ENCODE results near the gene MAPKAP1.

Gene MAPKAP1

GRCh38 chr9:125672876-125673275 lies 34.1 kb downstream of the MAPKAP1 start:
- FAIRE-seq: no peak

DNA sequence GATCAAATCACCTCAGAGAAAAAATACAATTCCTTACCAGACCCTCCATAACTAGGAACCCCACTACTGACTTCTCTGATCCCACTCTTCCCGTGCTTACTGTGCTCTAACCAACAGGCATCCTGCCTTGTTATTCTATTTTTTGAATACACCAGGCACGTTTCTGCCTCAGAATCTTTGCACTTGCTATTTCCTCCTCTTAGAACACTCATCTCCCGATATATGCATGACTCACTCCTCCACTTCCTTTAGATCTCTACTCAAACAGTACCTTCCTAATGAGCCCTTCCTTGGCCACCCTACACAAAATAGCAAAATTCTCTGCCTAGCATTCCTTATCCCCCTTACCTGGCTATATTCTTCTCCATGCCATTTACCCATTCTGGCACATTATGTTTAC lies 43.9 kb downstream of the MAPKAP1 start:
- FAIRE-seq: no peak

DNA sequence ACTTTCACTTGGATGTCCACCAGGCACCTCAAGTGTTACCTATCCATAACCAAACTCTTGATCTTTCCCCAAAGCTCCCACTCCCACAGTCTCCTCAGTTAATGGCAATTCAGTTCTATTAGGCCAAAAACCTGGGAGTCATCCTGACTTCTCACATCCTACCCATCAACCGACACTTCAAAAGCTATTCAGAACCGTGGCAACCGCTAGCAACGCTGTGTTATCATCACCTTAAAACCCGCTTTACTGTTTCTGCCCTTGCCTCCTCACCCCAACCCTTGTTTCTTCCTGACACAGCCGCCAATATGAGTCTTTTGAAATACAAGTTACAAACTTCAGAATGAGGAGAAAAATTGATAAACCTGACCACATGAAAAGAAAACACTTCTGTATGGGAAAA lies 46.5 kb downstream of the MAPKAP1 start:
- FAIRE-seq: no peak

DNA sequence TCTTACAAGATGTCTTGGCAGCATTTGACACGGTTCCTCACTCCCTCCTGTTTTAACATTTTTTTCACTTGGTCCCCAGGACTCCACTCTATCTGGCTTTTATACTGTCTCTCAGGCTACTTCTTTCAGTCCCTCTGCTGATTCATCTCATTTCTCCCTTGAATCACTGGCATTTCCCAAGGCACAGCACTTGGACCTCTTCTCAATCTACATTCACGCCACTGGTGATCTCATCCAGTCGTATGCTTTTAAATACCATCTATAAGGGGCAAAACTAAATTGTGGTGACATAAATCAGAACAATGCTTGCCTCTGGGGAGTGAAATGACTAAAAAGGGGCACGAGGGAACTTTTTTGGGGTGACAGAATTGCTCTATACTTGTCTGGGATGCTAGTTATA lies 47.1 kb downstream of the MAPKAP1 start:
- FAIRE-seq: no peak

- FAIRE-seq: no peak
Observed at GRCh38 chr9:125659201-125659840, 47.7 kb downstream of the MAPKAP1 start.

DNA sequence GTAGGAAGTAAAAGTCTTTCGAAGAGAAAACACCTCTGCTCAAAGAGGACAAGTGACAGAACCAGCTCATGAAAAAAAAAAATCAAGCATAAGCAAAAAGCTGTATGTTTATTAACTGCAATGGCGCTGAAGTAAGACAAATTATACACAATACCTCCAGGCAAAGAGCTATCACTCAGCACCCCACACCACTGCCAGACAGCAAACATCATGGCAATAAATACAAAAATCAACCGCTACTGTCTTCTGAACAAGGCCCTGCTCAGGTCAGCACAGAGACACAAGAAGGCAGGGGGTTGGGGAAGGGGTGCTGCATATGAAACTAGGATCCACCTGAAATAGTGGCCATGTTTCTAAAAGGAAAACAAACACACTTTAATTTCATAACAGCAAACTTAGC lies 50.4 kb downstream of the MAPKAP1 start:
- FAIRE-seq: no peak

DNA sequence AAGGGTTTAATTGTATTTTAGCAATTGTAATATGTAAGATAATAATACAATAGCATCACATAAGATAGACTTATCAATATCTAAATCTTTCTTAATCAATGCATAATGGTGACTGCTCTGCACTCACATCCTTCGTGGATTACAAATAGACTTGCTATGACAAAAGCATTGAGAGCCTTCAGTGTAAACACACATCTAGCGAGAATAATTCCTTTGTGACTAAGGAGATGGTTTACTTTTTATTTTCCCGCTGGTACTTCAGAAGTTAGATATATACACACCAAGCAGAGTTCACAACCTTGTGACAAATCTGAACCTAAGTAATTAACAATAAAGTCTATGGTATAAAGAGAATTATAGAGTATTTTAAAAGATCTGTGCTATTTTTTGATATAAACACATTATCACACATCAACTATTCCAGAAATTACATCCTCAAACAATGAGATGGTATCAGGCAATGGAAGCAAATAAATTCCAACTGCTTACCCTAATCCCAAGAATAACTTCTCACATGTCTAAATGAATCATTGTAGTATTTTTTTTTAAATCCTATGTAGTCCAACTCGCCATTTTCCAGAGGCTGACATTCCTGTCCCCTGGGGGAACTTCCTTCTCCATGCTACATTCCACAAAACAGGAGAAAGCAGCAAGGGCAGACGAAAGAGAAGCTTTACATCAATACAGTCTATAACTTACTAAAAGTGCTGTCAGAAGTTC lies 51.2 kb downstream of the MAPKAP1 start:
- no peak for FAIRE-seq

GRCh38 chr9:125655066-125655633 lies 51.9 kb downstream of the MAPKAP1 start:
- no peak for FAIRE-seq

DNA sequence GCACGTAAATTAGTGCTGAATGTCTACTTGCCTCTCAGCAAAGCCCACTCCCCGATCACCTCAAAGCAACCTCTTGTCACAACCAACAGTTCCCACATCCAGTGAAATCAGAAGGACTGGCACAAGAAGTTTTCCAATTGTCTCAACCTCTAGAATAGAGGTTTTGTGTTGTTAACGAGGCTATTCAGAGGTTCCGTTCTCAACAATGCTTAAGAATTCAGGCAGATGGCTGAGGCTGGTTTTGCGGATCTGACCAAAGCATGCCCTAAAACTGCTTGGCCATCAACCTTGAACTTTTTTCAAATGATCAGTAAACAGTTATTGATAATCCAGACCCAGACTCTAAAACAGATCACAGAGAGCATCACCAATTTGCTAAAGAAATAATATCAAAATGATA lies 52.9 kb downstream of the MAPKAP1 start:
- FAIRE-seq: no peak

- no peak for FAIRE-seq
Observed at GRCh38 chr9:125653325-125653724, 53.7 kb downstream of the MAPKAP1 start.

DNA sequence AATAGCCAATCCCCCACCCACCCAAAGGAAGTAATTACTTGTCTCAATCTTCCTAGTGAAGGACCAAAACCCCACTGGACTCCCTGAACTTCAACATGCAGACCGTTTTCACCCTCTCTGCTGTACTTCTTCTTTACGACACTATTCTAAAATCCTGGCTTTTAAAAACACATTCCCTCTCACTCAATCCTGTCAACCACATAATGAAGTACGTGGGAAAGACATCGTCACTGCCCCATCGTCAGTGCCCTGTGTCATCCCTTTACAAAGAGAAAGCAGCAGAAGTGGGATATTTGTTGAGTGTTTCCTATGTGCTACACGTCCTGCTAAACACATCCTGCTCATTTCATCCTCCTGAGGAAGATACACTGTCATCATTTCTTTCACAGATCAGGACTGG lies 54.2 kb downstream of the MAPKAP1 start:
- no peak for FAIRE-seq

DNA sequence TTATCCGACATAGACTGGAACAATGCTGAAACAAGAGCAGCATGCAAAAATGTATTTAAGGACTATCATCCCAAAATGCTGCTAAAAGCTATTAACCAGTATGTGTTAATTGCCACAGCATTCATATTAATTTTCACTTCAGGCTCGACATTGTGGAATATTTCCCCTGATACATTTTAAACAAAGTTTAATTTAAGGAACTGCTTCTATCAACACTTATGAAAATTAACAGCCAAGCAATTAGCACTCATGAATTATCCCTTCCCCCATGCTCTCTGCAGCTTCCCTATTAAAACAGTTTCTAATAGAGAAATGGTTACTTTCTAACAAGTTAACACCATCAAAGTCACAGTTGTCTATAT lies 54.8 kb downstream of the MAPKAP1 start:
- FAIRE-seq: no peak

DNA sequence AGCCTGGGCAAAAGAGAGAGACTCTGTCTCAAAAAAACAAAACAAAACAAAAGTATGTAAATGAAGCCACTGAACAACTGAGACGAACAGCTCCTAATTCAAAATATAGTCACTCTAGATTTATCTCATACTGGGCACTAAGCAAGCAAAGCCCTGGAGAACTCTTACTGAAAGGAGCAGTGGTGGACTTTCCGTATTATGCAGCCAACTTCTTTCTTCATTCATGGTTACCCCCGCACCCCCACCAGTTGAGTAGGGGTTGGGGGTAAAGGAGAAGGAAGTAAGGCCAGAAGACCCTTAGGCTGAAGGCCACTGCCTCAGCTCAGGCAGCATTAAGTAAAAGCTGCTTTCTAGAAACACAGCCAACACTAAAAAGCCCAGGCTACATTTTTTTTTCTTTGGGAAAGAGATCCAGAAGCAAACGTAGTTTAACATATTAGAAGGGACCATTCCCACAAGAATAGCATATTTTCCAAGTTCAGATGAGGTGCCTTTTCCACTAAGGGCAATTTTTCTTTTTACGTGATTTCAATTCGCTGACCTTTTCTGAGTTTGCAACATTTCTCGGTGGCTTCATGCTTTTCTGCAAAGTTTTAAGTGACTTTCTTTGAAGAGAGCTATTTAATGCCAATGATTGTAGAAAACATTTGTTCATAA lies 55.3 kb downstream of the MAPKAP1 start:
- FAIRE-seq: no peak

GRCh38 chr9:125650271-125650737 lies 56.7 kb downstream of the MAPKAP1 start:
- FAIRE-seq: no peak

DNA sequence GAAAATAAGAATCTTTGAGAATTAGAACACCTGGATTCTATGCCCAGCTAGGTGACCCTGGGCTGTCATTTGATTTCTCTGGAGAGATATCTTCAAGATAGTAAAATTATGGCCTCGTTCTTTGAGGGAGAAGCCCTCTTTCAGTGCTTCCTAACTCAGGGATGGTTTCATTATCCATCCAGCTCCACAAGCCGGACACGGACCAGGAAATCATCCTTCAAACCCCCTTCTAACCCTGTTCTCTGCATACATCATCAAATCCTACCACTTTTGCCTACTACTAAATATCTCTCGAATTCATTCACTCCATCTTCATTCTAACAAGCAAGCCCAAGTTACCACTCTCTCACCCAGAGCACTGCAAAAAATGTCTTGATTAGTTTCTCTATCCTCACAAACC lies 57.2 kb downstream of the MAPKAP1 start:
- FAIRE-seq: no peak

DNA sequence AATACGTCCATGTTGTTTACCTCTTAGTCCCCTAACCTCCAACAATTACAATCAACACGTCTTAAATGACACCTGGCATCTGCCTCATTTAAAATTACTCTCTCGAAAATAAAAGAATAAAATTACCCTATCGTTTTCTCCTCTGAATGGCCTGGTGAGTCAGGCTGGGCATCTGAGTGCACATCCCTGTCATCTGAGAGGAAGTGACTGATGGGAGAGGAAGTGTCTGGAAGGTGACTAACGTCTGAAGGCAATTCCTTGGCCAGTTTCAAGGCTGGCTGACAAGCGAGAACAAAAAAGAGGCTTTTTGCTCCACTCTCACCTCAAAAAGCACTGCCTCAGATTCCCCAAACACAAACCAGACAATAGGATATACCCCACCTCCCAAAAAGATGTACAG lies 57.7 kb downstream of the MAPKAP1 start:
- FAIRE-seq: no peak

GRCh38 chr9:125648294-125648693 lies 58.7 kb downstream of the MAPKAP1 start:
- FAIRE-seq: no peak

- no peak for FAIRE-seq
Observed at GRCh38 chr9:125646621-125647100, 60.3 kb downstream of the MAPKAP1 start.

- no peak for FAIRE-seq
Observed at GRCh38 chr9:125646217-125646616, 60.8 kb downstream of the MAPKAP1 start.

- FAIRE-seq: no peak
Observed at GRCh38 chr9:125644819-125645507, 62.0 kb downstream of the MAPKAP1 start.

DNA sequence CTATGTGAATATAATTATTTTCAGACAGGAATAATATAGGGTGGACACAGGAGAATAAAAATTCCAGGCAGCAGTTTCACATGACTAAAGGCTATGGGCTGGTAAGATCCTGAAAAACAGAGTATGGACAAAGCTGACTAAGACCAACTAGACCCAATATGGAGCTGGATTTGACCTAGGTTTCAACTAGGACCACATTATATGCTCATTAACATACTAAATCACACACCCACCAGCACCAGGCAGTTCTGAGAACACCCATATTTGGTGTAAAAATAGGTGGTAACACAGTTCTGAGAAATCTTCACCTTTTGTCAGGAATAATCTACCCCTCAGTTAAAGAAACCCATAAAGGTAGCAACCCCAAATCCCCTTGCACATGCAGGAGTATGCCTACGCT lies 64.7 kb downstream of the MAPKAP1 start:
- no peak for FAIRE-seq

- no peak for FAIRE-seq
Observed at GRCh38 chr9:125639057-125639456, 68.0 kb downstream of the MAPKAP1 start.

Data from islet of Langerhans (tissue), 1 donor.